Measurements from ENCODE around the gene LTBP3.

Gene LTBP3

GRCh38 chr11:65585396-65586246 lies 27.5 kb upstream of the LTBP3 start:
- no peak overlapping the region for H3K4me3 ChIP-seq (ENCODE audit: low read depth, low read length)
- ChIA-PET CTCF (interaction anchor here (0.8 to 1.6 kb wide), 4 partner anchors 9 to 44 kb away, joined by 3 to 12 read pairs (median 3); partner anchors contain the start of gene KCNK7), POLR2A (interaction anchor here (1.3 to 1.8 kb wide), 3 partner anchors 10 to 29 kb away, joined by 3 to 8 read pairs (median 6); partner anchors contain the start of genes EHBP1L1, KCNK7 and PCNX3)
- TF ChIP-seq ZNF670 (tag by site-specific recombination; IDR thresholded peaks at IDR 0.05; ENCODE audit: low read depth), result no peak
- no peak for TF ChIP-seq ZNF221 (tag by site-specific recombination; IDR thresholded peaks at IDR 0.05; ENCODE audit: borderline replicate concordance)
- no peak for TF ChIP-seq SP2 (tag by site-specific recombination; IDR thresholded peaks at IDR 0.05)
- no peak for TF ChIP-seq ZNF510 (tag by site-specific recombination; IDR thresholded peaks at IDR 0.05; ENCODE audit: insufficient replicate concordance)
- peak; percentile 14; the same call in 1 of the 2 replicates for TF ChIP-seq PRDM10 (tag by site-specific recombination; IDR thresholded peaks at IDR 0.05)
- no peak for TF ChIP-seq ZNF777 (tag by site-specific recombination; IDR thresholded peaks at IDR 0.05; ENCODE audit: borderline replicate concordance)
- peak; percentile 73 for TF ChIP-seq ZIC2 (tag by site-specific recombination; IDR thresholded peaks at IDR 0.05)
- no peak for TF ChIP-seq ZNF560 (tag by site-specific recombination; IDR thresholded peaks at IDR 0.05; ENCODE audit: borderline replicate concordance)
- TF ChIP-seq ZNF202 (tag by site-specific recombination; IDR thresholded peaks at IDR 0.05; ENCODE audit: borderline replicate concordance), result no peak
- no peak for TF ChIP-seq KLF7 (tag by site-specific recombination; IDR thresholded peaks at IDR 0.05; ENCODE audit: borderline replicate concordance)
- no peak overlapping the region for H3K27ac ChIP-seq (ENCODE audit: extremely low read depth, low read depth, low read length)
- H3K36me3 ChIP-seq (ENCODE audit: control insufficient read depth in 2 of 2, insufficient read depth in 1 of 2, low read length in 2 of 2), result peaks cover 0 to 3% of the 10 kb centered on the region in 2 experiments; a peak in 1 of 3 replicates
- no peaks in the 10 kb centered on the region for H3K9me3 ChIP-seq (ENCODE audit: control insufficient read depth, insufficient read depth, low read depth, low read length)
- H3K4me1 ChIP-seq (ENCODE audit: control insufficient read depth, insufficient read depth, low read length), result no peaks in the 10 kb centered on the region

- H3K36me3 ChIP-seq (ENCODE audit: control insufficient read depth in 2 of 2, insufficient read depth in 1 of 2, low read length in 2 of 2), result peaks cover 0 to 7% of the 10 kb centered on the region in 2 experiments; a peak in 1 of 3 replicates
- H3K9me3 ChIP-seq (ENCODE audit: control insufficient read depth, insufficient read depth, low read depth, low read length), result no peaks in the 10 kb centered on the region
- H3K27ac ChIP-seq (ENCODE audit: extremely low read depth, low read depth, low read length), result no peak overlapping the region
- no peak for TF ChIP-seq ZNF10 (tag by site-specific recombination; IDR thresholded peaks at IDR 0.05)
- TF ChIP-seq ZNF239 (tag by site-specific recombination; IDR thresholded peaks at IDR 0.05), result no peak
- TF ChIP-seq ATF2 (tag by site-specific recombination; IDR thresholded peaks at IDR 0.05; ENCODE audit: low read depth), result no peak
- no peak for TF ChIP-seq ZNF473 (tag by site-specific recombination; IDR thresholded peaks at IDR 0.05)
- TF ChIP-seq KLF1 (tag by site-specific recombination; IDR thresholded peaks at IDR 0.05), result peak; percentile 27; the same call in 1 of the 2 replicates
- no peak for TF ChIP-seq ZNF585B (tag by site-specific recombination; IDR thresholded peaks at IDR 0.05)
- CTCF ChIA-PET, result interaction anchor here (1.4 to 1.7 kb wide), 2 partner anchors 10 to 14 kb away, joined by 3 to 6 read pairs; no protein-coding TSS in a partner anchor
- POLR2A ChIA-PET, result interaction anchor here (1.3 kb wide), 1 partner anchor 30 kb away, joined by 3 read pairs; no protein-coding TSS in a partner anchor
- no peaks in the 10 kb centered on the region for H3K4me1 ChIP-seq (ENCODE audit: control insufficient read depth, insufficient read depth, low read length)
- H3K4me3 ChIP-seq (ENCODE audit: low read depth, low read length), result no peak overlapping the region
Observed at GRCh38 chr11:65584723-65585171, 26.6 kb upstream of the LTBP3 start.

All from HEK293 (cell line).